CD4-positive, alpha-beta T cell (primary cell): ENCODE results near the gene MORN5. TPM values are rescaled to one million over a fixed set of nuclear protein-coding genes. Genes with fewer than 3 reads are reported as not detected.

Source experiments
- ATAC-seq: fragments of 200-7000 bp; cut with Tn5 transposase; one replicate; pipeline ENCODE4 v1.10.0; 2022; ENCODE audit warnings: mild to moderate bottlenecking; ENCODE audit not compliant: poor library complexity
- CTCF ChIA-PET: fragments of 350-600 bp; sonication (Branson Sonifier 250); formaldehyde crosslinking; loops from one replicate; lab custom pipeline; 2021; ENCODE audit warnings: antibody characterized with exemption, inconsistent platforms; lab: Charles Lee
- POLR2A ChIA-PET: fragments of 350-600 bp; sonication (Branson Sonifier 250); formaldehyde crosslinking; loops from one replicate; lab custom pipeline; 2021; ENCODE audit warnings: antibody characterized with exemption, inconsistent platforms; lab: Charles Lee
- DNase-seq, 14 experiments: peaks; one replicate each; pipeline ENCODE4 v3.0.0-alpha.2; 2013 to 2020; ENCODE audit warnings: mixed read lengths in 2 of 14
- H3K27ac ChIP-seq, 2 donors: one replicate each; pipeline versions ENCODE4 v1.5.1 to v1.7.0; 2013; ENCODE audit warnings: low read length in 2 of 2, low read depth in 1 of 2, mild to moderate bottlenecking in 1 of 2
- H3K27me3 ChIP-seq, 2 experiments: 1 replicate in 1 of 2; 2 replicates in 1 of 2; pipeline versions ENCODE4 v1.6.1 to v1.7.0; 2013; ENCODE audit warnings: low read length in 2 of 2, control low read depth in 1 of 2, mild to moderate bottlenecking in 1 of 2, moderate library complexity in 1 of 2; ENCODE audit not compliant: insufficient read depth in 2 of 2, control insufficient read depth in 1 of 2
- H3K36me3 ChIP-seq: one replicate; pipeline ENCODE4 v1.6.1; 2013; ENCODE audit warnings: low read length, control low read depth; ENCODE audit not compliant: insufficient read depth
- H3K4me1 ChIP-seq: one replicate; pipeline ENCODE4 v1.6.1; 2013; ENCODE audit warnings: low read length, control low read depth; ENCODE audit not compliant: insufficient read depth
- H3K4me3 ChIP-seq: one replicate; pipeline ENCODE4 v1.5.1; 2013; ENCODE audit warnings: mild to moderate bottlenecking, low read length, moderate library complexity
- H3K9me3 ChIP-seq, 2 experiments: 1 replicate in 1 of 2; 2 replicates in 1 of 2; pipeline versions ENCODE4 v1.6.1 to v1.7.0; 2013; ENCODE audit warnings: low read length in 2 of 2, mild to moderate bottlenecking in 2 of 2, control low read depth in 1 of 2, moderate library complexity in 1 of 2; ENCODE audit not compliant: control insufficient read depth in 1 of 2, insufficient read depth in 1 of 2
- H3K27ac Mint-ChIP-seq: one replicate; pipeline ENCODE4 v1.8.0; 2020; ENCODE audit warnings: mixed read lengths
- H3K27me3 Mint-ChIP-seq: one replicate; pipeline ENCODE4 v1.8.0; 2021; ENCODE audit warnings: mixed read lengths
- H3K36me3 Mint-ChIP-seq: one replicate; pipeline ENCODE4 v1.8.0; 2021; ENCODE audit warnings: low read depth, mixed read lengths
- H3K4me1 Mint-ChIP-seq: one replicate; pipeline ENCODE4 v1.8.0; 2021; ENCODE audit warnings: low read depth, mixed read lengths
- H3K4me3 Mint-ChIP-seq: one replicate; pipeline ENCODE4 v1.8.0; 2020; ENCODE audit warnings: mild to moderate bottlenecking, mixed read lengths
- H3K9me3 Mint-ChIP-seq: one replicate; pipeline ENCODE4 v1.8.0; 2020; ENCODE audit warnings: mixed read lengths
- CTCF ChIP-seq: fragments of 200-600 bp; IDR thresholded peaks from one replicate; pipeline ENCODE4 v1.8.0; 2022; ENCODE audit warnings: antibody characterized with exemption, mild to moderate bottlenecking
- intact Hi-C, 2 experiments: fragments of 100-400 bp; cut with DNase I in 1 of 2; cut with micrococcal nuclease in 1 of 2; formaldehyde crosslinking; loops; one replicate each; pipeline versions ENCODE4 v1.15.1 to v1.9.0; 2023 to 2025; cut with DNase I, micrococcal nuclease
- total RNA-seq, 174 experiments: library from RNA in 2 of 174; stranded (reverse) in 2 of 174; gene quantifications; one replicate each; pipeline ENCODE4 v1.2.3 and lab custom pipeline; 2021 to 2026

MORN5 gene
- total RNA-seq, 2 experiments from 2014 or later = not detected

DNA sequence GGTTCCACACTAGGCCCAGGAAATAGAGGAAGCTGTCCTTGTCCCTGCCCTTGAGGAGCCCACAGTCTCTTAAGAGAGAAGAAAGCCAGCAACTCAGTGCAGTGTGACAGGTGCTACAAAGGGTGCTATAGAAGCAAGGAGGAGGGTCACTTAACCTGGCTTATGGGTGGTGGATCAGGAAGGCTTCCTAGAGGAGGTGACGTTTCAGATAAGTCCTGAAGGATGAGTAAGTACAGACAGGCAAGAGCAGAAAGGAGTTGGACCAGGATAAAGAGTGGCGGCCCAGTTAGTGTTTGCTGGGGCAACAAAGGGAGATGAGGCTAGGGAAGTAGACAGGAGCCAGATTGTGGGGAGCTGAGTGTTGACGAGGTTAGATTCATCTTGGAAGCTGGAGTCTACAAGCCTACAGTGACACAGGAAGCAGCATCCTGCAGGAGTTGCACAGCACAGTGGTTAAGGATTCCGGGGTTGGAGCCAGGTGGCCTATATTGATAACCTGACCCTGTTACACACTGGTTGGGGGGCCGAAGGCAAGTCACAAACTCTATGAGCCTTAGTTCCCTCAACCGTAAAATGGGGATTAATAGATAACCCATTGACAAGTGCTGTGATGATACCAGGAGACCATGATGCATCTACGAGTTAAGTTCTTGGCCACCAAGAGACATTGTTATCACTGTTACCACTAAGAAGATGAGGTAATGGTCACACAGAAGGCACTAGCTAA, 74.5 kb downstream of the MORN5 start:
- Mint-ChIP-seq H3K9me3 (no peaks in the 10 kb centered on the region), H3K36me3 (peaks cover 12% of the 10 kb centered on the region), H3K4me1 (no peaks in the 10 kb centered on the region), H3K27ac (no peak overlapping the region), H3K27me3 (peaks cover 6% of the 10 kb centered on the region), H3K4me3 (no peak overlapping the region)
- Histone ChIP-seq H3K4me3 (no peak overlapping the region), H3K36me3 (no peaks in the 10 kb centered on the region), H3K9me3 (no peaks in the 10 kb centered on the region), H3K4me1 (no peaks in the 10 kb centered on the region), H3K27ac (no peak overlapping the region), H3K27me3 (peaks cover 7 to 27% of the 10 kb centered on the region in 2 experiments)
- intact Hi-C loops = no loop called here
- ATAC-seq (no peak), DNase-seq (no peak)
- ChIA-PET POLR2A (no interaction called here), CTCF (no interaction called here)
- TF ChIP-seq CTCF = no peak

DNA sequence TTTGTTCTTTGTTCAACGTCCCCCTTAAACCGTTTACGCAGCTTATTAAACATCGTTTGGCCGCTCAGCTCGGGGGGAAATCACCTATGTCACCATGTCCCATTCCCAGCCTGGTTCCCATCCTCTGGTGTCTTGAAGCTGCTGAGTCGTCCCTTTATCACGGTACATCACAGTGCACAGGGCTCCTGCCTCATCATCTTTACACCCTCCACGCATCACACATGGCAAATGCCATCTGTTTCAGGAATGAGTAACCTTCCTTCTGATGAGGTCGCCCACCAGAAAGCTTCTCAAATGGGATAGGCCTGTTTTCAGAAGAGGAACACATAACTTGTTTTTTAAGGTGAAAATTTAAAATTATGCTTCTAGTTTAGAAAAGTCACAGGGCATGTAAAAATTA, 77.0 kb downstream of the MORN5 start:
- intact Hi-C loops = no loop called here
- no peaks in the 10 kb centered on the region for H3K4me1 ChIP-seq
- Mint-ChIP-seq H3K27me3 (peaks cover 4% of the 10 kb centered on the region), H3K27ac (no peak overlapping the region), H3K4me1 (no peaks in the 10 kb centered on the region), H3K9me3 (no peaks in the 10 kb centered on the region), H3K36me3 (peaks cover 35% of the 10 kb centered on the region), H3K4me3 (no peak overlapping the region)
- DNase-seq (no peak), ATAC-seq (no peak)
- ChIA-PET POLR2A (no interaction called here), CTCF (no interaction called here)
- no peak for TF ChIP-seq CTCF
- peaks cover 0 to 4% of the 10 kb centered on the region in 2 experiments for H3K27me3 ChIP-seq
- no peaks in the 10 kb centered on the region for H3K9me3 ChIP-seq
- peaks cover 21% of the 10 kb centered on the region for H3K36me3 ChIP-seq
- H3K27ac ChIP-seq = no peak overlapping the region
- H3K4me3 ChIP-seq = no peak overlapping the region

GRCh38 chr9:122239722-122240121, 80.0 kb downstream of the MORN5 start:
- no peak overlapping the region for H3K27ac Mint-ChIP-seq
- Histone ChIP-seq H3K27ac (no peak overlapping the region), H3K4me3 (no peak overlapping the region), H3K36me3 (peaks cover 50% of the 10 kb centered on the region), H3K4me1 (no peaks in the 10 kb centered on the region), H3K9me3 (no peaks in the 10 kb centered on the region), H3K27me3 (no peaks in the 10 kb centered on the region)
- no peak for ATAC-seq
- ChIA-PET CTCF (no interaction called here), POLR2A (no interaction called here)
- no peaks in the 10 kb centered on the region for H3K9me3 Mint-ChIP-seq
- no peaks in the 10 kb centered on the region for H3K27me3 Mint-ChIP-seq
- DNase-seq = no peak
- intact Hi-C loops = no loop called here
- H3K36me3 Mint-ChIP-seq = peaks cover 65% of the 10 kb centered on the region
- TF ChIP-seq CTCF = no peak
- H3K4me1 Mint-ChIP-seq = no peaks in the 10 kb centered on the region
- H3K4me3 Mint-ChIP-seq = no peak overlapping the region
